Mucosa of gallbladder (tissue), 1 donor: ENCODE results near the gene PFKL. TPM values are rescaled to one million over a fixed set of nuclear protein-coding genes. Genes with fewer than 3 reads are reported as not detected.
"Not testable (repeated sequence)": the region's sequence is repeated elsewhere in the genome, so short reads cannot be mapped to it uniquely, and the experiment has no call there.

Source experiments
- DNase-seq: peaks from one replicate; pipeline ENCODE4 v3.0.0-alpha.2; 2020; ENCODE audit warnings: low spot score
- total RNA-seq: library from RNA; stranded (reverse); gene quantifications from one replicate; pipeline ENCODE4 v1.2.1, GENCODE V29; 2021
- donor health status: DM: no; HTN: no; CAD: no.

PFKL gene
- total RNA-seq, 1 donor from 2014 or later: 319 TPM

- DNase-seq: no peak
Observed at GRCh38 chr21:44279354-44280260, 20.2 kb upstream of the PFKL start.

- no peak for DNase-seq
Observed at GRCh38 chr21:44281801-44282200, 18.1 kb upstream of the PFKL start.

GRCh38 chr21:44282370-44282769, 17.5 kb upstream of the PFKL start:
- no peak for DNase-seq

- not testable (repeated sequence) for DNase-seq
Observed at GRCh38 chr21:44283211-44283785, 16.6 kb upstream of the PFKL start.

DNA sequence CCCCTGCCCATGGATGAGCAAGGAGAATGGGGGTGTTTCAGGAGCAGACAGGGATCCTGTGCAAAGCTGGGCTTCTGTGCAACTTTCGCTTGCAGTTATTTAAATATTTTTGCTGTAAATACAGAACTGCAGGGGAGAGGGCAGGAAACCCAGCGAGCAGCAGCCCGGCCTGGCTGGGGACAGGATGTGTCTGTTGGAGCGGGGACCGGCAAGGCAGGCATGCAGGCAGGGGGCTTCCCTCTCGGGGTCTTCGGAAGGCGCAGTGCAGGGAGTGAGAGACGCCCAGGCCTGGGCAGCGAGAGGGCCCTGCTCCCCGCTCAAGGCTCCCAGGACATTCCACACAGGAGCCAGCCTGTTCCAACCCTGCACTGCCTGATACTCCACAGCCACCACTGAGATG, 15.9 kb upstream of the PFKL start:
- DNase-seq: no peak

DNA sequence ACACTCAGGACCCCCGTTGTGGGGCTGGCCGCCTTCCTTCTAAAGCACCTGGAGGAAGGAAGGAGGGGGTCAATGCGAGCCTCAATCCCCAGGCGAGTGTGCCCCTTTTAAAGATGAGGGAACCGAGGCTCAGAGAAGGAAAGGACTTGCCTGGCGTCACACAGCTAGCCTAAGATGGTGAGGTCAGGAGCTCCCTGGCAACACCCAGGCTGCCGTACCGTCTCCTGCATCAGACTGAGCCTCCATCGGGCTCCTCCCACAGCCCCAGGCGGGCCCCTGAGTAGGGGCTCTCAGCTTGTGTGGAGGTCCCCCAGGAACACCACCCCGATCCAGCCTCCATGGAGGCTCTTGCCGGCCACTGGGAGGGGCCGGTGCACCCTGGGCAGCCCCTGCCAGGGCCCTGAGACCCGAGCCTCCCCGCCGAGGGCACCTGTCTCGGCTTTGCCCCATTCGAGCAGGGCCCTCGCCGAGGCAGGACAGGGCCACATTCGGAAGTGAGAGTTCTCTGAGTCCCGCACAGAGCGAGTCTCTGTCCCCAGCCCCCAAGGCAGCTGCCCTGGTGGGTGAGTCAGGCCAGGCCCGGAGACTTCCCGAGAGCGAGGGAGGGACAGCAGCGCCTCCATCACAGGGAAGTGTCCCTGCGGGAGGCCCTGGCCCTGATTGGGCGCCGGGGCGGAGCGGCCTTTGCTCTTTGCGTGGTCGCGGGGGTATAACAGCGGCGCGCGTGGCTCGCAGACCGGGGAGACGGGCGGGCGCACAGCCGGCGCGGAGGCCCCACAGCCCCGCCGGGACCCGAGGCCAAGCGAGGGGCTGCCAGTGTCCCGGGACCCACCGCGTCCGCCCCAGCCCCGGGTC, 14.5 kb upstream of the PFKL start, which contains the start of gene AIRE:
Gene AIRE, plus strand, starts transcription at position 739 of the 855 bp plus-strand sequence. CDS start 131 bp downstream, outside the sequence.
- DNase-seq: no peak

DNA sequence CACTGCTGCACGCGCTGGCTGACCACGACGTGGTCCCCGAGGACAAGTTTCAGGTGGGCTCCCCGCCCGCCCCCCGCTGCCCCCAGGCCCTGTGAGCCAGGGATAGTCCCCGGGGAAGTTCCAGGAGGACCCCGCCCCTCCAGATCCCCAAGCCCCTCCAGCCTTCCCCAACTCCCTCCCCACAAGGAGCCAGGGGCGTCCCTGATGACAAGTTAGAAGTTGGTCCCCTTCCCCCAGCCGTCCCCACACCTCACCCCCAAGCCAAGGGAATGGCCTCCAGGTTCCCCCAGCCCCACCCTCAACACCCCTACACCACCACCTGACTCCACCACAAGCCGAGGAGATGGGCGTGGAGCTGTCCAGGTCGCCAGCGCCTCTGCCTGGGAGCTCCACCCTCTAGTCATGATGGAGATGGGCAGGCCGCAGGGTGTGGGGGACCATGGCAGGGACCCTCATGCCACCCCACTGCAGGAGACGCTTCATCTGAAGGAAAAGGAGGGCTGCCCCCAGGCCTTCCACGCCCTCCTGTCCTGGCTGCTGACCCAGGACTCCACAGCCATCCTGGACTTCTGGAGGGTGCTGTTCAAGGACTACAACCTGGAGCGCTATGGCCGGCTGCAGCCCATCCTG, 13.7 kb upstream of the PFKL start:
- DNase-seq: no peak

- DNase-seq: no peak
Observed at GRCh38 chr21:44286716-44287632, 12.9 kb upstream of the PFKL start.

DNA sequence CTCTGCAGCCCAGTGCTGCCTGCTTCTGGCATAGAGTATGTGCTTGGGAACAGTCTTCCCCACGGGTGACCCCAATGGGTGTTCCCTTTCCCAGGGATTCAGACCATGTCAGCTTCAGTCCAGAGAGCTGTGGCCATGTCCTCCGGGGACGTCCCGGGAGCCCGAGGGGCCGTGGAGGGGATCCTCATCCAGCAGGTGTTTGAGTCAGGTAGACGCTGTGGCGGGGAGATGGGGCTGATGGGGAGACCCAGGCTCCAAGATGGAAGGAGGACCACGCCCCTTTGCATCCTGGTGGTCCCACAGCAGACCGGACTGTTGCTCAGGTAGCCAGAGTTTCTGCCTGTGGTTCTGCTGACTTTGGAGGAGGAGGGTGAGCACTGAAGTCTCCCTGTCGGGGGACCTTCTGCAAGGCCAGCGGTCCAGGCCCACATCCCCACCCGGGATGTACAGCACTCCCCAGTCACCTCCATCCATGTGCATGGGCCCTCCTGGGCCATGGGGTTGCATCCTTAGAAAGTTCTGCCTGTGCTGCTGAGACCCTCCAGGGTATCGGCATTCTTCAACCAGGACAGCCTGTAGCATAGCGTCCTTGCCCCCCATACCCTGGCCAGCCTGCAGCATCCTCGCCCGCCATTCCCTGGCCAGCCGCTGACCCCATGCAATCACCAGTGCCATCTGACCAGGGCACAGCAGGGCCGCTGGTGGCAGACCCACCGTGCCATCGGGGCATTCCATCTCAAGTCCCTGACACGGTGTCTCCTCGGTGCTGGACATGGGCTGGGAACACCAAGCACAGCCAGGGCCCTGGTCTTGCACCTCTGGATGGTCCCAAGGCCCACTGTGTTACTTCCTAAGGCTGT, 11.4 kb upstream of the PFKL start:
- DNase-seq: no peak

GRCh38 chr21:44289381-44290010, 10.4 kb upstream of the PFKL start:
- DNase-seq: no peak

GRCh38 chr21:44290327-44291077, 9.4 kb upstream of the PFKL start:
- DNase-seq: no peak

DNA sequence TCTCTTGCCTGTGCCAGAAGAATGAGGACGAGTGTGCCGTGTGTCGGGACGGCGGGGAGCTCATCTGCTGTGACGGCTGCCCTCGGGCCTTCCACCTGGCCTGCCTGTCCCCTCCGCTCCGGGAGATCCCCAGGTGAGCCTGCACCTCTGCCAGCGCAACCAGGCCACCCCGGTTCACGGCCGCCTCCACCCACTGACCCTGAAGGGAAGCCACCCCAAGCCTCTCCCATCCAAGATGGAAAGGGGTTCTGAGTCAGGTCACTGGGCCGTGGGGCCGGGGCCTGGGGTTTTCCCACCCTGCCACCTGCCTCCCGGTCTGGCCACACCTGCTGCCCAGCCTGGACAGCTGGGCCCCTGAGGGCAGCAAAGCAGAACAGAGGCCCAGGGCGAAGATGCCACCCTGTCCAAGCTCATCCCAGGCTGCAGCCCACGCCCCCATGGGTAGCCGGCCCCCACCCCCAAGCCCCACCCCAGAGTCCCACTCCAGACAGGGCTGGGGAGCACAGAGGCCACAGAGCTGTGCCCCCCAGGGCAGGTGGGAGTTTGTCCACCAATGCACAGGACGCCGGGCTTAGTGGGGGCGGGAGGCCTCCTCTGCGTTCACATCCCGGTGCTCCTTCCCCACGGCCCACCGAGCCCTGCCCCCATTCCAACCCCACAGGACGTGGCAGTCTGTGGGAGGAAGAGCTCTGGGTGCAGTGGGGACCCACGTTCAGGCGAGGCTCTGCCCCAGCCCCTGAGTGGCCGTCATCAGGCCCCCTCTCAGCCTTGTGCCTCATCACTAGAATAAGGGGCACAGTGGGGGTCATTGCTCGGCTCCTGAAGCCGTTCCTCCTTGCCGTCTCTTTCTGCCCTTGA, 8.5 kb upstream of the PFKL start:
- no peak for DNase-seq

- DNase-seq: no peak
Observed at GRCh38 chr21:44291936-44292811, 7.7 kb upstream of the PFKL start.

DNA sequence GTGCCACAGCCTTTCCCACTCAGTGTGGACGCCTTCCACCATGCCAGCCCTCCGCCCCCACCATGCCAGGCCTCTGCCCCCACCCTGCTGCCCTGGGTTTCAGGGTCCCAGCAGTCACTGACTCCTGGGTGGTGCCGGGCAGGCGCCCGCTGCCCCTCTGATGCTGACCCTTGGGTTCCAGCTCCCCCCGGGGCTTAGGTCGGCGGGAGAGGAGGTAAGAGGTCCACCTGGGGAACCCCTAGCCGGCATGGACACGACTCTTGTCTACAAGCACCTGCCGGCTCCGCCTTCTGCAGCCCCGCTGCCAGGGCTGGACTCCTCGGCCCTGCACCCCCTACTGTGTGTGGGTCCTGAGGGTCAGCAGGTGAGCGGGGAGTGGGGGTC, 7.0 kb upstream of the PFKL start:
- no peak for DNase-seq

DNA sequence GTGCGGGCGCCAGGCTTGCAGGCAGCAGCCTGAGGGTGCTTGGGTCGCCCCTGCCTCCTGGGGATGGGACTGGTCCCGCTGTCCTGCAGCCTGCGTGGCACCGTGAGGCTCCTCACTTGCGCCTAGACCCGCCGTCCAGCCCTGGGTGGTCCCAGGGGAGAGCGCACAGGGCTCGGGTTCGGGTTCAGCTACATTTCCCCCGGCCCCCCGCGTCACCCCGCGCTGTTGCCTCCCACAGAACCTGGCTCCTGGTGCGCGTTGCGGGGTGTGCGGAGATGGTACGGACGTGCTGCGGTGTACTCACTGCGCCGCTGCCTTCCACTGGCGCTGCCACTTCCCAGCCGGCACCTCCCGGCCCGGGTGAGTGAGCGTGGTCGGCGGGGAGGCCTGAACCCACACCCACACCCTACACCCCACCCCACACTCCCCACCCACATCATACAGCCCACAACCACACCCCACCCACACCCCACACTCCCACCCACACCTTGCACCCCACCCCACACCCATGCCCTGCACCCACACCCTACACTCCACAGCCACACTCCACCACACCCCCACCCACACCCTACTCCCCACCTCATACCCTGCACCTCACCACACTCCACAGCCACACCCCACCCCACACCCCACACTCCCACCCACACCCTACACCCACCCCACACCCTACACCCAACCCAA, 6.2 kb upstream of the PFKL start:
- DNase-seq: no peak
